ENCODE measurements around the gene CCDC117. TPM values are rescaled to one million over a fixed set of nuclear protein-coding genes. Genes with fewer than 3 reads are reported as not detected.

The CCDC117 gene
- total and polyA plus RNA-seq, 2 donors (not counting 1 experiment from before 2014, with no cell fraction given) = 12.4 to 16.7 TPM

- no peaks in the 10 kb centered on the region for H3K36me3 ChIP-seq (ENCODE audit: control insufficient read depth, insufficient read depth, low read length)
- peak within 1 kb of the TSS; percentile 63 to 94 (median 86) for H3K4me3 ChIP-seq (replicated peaks in 1 of 4; ENCODE audit: control extremely low read depth in 1 of 4, insufficient read depth in 1 of 4, low read depth in 3 of 4, low read length in 4 of 4)
- H3K4me2 ChIP-seq (ENCODE audit: extremely low read depth, insufficient read depth, low read length) = peak within 1 kb of the TSS; percentile 77
- no peaks in the 10 kb centered on the region for H3K4me1 ChIP-seq (ENCODE audit: control insufficient read depth, extremely low read depth, insufficient read depth, low read length)
- H3K9me3 ChIP-seq (ENCODE audit: control insufficient read depth, insufficient read depth, low read depth, low read length) = no peaks in the 10 kb centered on the region
- no peaks in the 10 kb centered on the region for H3K27me3 ChIP-seq (ENCODE audit: control insufficient read depth, insufficient read depth, low read length)
- peak; percentile 98 to 99 for DNase-seq (ENCODE audit: low read depth in 2 of 2)
- peaks cover 10% of the 10 kb centered on the region for H3K79me2 ChIP-seq (ENCODE audit: control insufficient read depth, insufficient read depth, low read length)
- TF ChIP-seq, protein P1, sequence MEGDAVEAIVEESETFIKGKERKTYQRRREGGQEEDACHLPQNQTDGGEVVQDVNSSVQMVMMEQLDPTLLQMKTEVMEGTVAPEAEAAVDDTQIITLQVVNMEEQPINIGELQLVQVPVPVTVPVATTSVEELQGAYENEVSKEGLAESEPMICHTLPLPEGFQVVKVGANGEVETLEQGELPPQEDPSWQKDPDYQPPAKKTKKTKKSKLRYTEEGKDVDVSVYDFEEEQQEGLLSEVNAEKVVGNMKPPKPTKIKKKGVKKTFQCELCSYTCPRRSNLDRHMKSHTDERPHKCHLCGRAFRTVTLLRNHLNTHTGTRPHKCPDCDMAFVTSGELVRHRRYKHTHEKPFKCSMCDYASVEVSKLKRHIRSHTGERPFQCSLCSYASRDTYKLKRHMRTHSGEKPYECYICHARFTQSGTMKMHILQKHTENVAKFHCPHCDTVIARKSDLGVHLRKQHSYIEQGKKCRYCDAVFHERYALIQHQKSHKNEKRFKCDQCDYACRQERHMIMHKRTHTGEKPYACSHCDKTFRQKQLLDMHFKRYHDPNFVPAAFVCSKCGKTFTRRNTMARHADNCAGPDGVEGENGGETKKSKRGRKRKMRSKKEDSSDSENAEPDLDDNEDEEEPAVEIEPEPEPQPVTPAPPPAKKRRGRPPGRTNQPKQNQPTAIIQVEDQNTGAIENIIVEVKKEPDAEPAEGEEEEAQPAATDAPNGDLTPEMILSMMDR (conservative IDR thresholded peaks at IDR 0.05 in 1 of 2, IDR thresholded peaks at IDR 0.05 in 1 of 2; ENCODE audit: low read depth in 1 of 2, low read length in 2 of 2) = no peak
- no peak for TF ChIP-seq EZH2 (IDR thresholded peaks at IDR 0.05; ENCODE audit: low read length, missing control alignments)
- H3K9ac ChIP-seq (ENCODE audit: insufficient read depth, low read length) = peak within 1 kb of the TSS; percentile 81
- H2AFZ ChIP-seq (ENCODE audit: low read length) = peak within 1 kb of the TSS; percentile 64
- no peaks in the 10 kb centered on the region for H4K20me1 ChIP-seq (ENCODE audit: control insufficient read depth, extremely low read depth, insufficient read depth, low read length)
- H3K27ac ChIP-seq (ENCODE audit: insufficient read depth, low read length) = peak within 1 kb of the TSS; percentile 87
Observed at GRCh38 chr22:28741785-28742561, 30.5 kb upstream of the CCDC117 start, which contains the start of the genes CHEK2 and HSCB. Gene CHEK2, minus strand, starts transcription at chr22:28741820. Its CDS starts 7,099 bp downstream, at chr22:28734721. Gene HSCB, plus strand, starts transcription at chr22:28742039. Its CDS starts 57 bp downstream, at chr22:28742096.

DNA sequence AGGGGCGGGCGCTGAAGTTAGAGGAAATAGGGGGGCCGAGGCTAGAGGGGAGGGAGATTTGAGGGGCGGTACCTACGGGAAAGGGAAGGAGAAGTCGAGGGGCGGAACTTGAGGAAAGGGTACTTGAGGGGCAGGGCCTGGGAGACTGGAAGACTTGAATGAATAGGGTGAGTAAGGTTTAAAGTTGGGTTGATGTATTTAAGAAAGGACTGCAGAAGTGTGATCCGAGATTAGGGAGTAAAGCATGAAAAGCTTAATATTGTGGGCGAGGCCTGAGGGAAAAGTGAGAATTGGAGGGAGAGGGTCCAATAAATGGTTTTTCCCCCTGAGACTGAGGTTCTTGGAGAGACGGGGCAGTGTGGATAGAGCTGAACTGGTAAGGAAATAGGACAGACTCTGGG, 29.9 kb upstream of the CCDC117 start:
- Histone ChIP-seq H3K27me3 (ENCODE audit: control insufficient read depth, insufficient read depth, low read length) (no peaks in the 10 kb centered on the region), H3K4me2 (ENCODE audit: extremely low read depth, insufficient read depth, low read length) (peak overlapping the region; percentile 73), H3K79me2 (ENCODE audit: control insufficient read depth, insufficient read depth, low read length) (peaks cover 10% of the 10 kb centered on the region), H3K9ac (ENCODE audit: insufficient read depth, low read length) (peak overlapping the region; percentile 81), H3K9me3 (ENCODE audit: control insufficient read depth, insufficient read depth, low read depth, low read length) (no peaks in the 10 kb centered on the region), H3K36me3 (ENCODE audit: control insufficient read depth, insufficient read depth, low read length) (no peaks in the 10 kb centered on the region), H2AFZ (ENCODE audit: low read length) (peak overlapping the region; percentile 64), H3K4me3 (replicated peaks in 1 of 4; ENCODE audit: control extremely low read depth in 1 of 4, insufficient read depth in 1 of 4, low read depth in 3 of 4, low read length in 4 of 4) (peak overlapping the region; percentile 63 to 94 (median 86)), H4K20me1 (ENCODE audit: control insufficient read depth, extremely low read depth, insufficient read depth, low read length) (no peaks in the 10 kb centered on the region), H3K27ac (ENCODE audit: insufficient read depth, low read length) (peak overlapping the region; percentile 87), H3K4me1 (ENCODE audit: control insufficient read depth, extremely low read depth, insufficient read depth, low read length) (no peaks in the 10 kb centered on the region)
- no peak for DNase-seq (ENCODE audit: low read depth in 2 of 2)
- TF ChIP-seq EZH2 (IDR thresholded peaks at IDR 0.05; ENCODE audit: low read length, missing control alignments) = no peak
- TF ChIP-seq, protein P1 (conservative IDR thresholded peaks at IDR 0.05 in 1 of 2, IDR thresholded peaks at IDR 0.05 in 1 of 2; ENCODE audit: low read depth in 1 of 2, low read length in 2 of 2) = no peak

DNA sequence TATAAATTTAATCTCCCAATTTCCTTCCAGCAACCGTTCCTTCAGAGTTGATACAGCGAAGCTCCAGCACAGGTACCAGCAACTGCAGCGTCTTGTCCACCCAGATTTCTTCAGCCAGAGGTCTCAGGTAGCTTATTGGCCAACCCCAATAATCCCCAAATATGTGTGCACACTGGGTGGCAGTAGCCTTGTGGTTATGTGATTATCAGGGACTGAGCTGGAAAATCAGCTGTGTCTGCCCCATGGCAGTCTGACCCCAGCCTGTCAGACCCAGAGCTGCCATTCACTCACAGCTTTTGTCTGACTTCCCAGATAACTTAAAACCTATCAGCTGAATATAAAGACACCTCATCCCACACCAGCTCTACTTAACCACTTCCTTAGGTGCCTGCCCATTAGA, 28.6 kb upstream of the CCDC117 start:
- no peaks in the 10 kb centered on the region for H3K36me3 ChIP-seq (ENCODE audit: control insufficient read depth, insufficient read depth, low read length)
- TF ChIP-seq, protein P1 (conservative IDR thresholded peaks at IDR 0.05 in 1 of 2, IDR thresholded peaks at IDR 0.05 in 1 of 2; ENCODE audit: low read depth in 1 of 2, low read length in 2 of 2) = no peak
- no peak for TF ChIP-seq EZH2 (IDR thresholded peaks at IDR 0.05; ENCODE audit: low read length, missing control alignments)
- no peak overlapping the region for H3K4me3 ChIP-seq (replicated peaks in 1 of 4; ENCODE audit: control extremely low read depth in 1 of 4, insufficient read depth in 1 of 4, low read depth in 3 of 4, low read length in 4 of 4)
- DNase-seq (ENCODE audit: low read depth in 2 of 2) = no peak
- H3K4me1 ChIP-seq (ENCODE audit: control insufficient read depth, extremely low read depth, insufficient read depth, low read length) = no peaks in the 10 kb centered on the region
- H4K20me1 ChIP-seq (ENCODE audit: control insufficient read depth, extremely low read depth, insufficient read depth, low read length) = no peaks in the 10 kb centered on the region
- H3K27me3 ChIP-seq (ENCODE audit: control insufficient read depth, insufficient read depth, low read length) = no peaks in the 10 kb centered on the region
- H3K9me3 ChIP-seq (ENCODE audit: control insufficient read depth, insufficient read depth, low read depth, low read length) = no peaks in the 10 kb centered on the region
- peaks cover 8% of the 10 kb centered on the region for H3K79me2 ChIP-seq (ENCODE audit: control insufficient read depth, insufficient read depth, low read length)
- no peak overlapping the region for H3K9ac ChIP-seq (ENCODE audit: insufficient read depth, low read length)
- no peak overlapping the region for H3K27ac ChIP-seq (ENCODE audit: insufficient read depth, low read length)
- H2AFZ ChIP-seq (ENCODE audit: low read length) = no peak overlapping the region
- no peak overlapping the region for H3K4me2 ChIP-seq (ENCODE audit: extremely low read depth, insufficient read depth, low read length)
